PFSK-1 (cell line): Measurements from ENCODE around the gene RSPO4.

ENCODE experiments used
- POLR2AphosphoS5 ChIP-seq: IDR thresholded peaks from 2 replicates; pipeline ENCODE4 v1.6.1; 2012; ENCODE audit warnings: low read depth, mild to moderate bottlenecking, control low read depth, low read length, moderate library complexity
- REST ChIP-seq, 2 experiments: IDR thresholded peaks; 2 replicates each; pipeline versions ENCODE4 v1.6.1 to v1.8.0; 2011 to 2012; ENCODE audit warnings: low read depth in 2 of 2, low read length in 2 of 2, control low read depth in 1 of 2, inconsistent platforms in 1 of 2, mild to moderate bottlenecking in 1 of 2, moderate library complexity in 1 of 2; ENCODE audit not compliant: insufficient read depth in 1 of 2
- TAF1 ChIP-seq: IDR thresholded peaks from 2 replicates; pipeline ENCODE4 v1.6.1; 2012; ENCODE audit warnings: low read length, control low read depth, borderline replicate concordance; ENCODE audit not compliant: insufficient read depth

- no peak for TF ChIP-seq REST (IDR thresholded peaks at IDR 0.05; ENCODE audit: insufficient read depth in 1 of 2, low read depth in 2 of 2, low read length in 2 of 2)
- TF ChIP-seq TAF1, result no peak
- no peak for TF ChIP-seq POLR2AphosphoS5
Observed at GRCh38 chr20:1005452-1006027, 3.4 kb upstream of the RSPO4 start.
